HG03064 (cell line): Measurements from ENCODE around the gene TIGAR.

Experiments
- ATAC-seq: cut with Tn5 transposase; IDR thresholded peaks from one replicate; pipeline ENCODE4 v1.9.1; 2021; ENCODE audit warnings: low read depth; ENCODE audit not compliant: unreplicated experiment

TIGAR gene

DNA sequence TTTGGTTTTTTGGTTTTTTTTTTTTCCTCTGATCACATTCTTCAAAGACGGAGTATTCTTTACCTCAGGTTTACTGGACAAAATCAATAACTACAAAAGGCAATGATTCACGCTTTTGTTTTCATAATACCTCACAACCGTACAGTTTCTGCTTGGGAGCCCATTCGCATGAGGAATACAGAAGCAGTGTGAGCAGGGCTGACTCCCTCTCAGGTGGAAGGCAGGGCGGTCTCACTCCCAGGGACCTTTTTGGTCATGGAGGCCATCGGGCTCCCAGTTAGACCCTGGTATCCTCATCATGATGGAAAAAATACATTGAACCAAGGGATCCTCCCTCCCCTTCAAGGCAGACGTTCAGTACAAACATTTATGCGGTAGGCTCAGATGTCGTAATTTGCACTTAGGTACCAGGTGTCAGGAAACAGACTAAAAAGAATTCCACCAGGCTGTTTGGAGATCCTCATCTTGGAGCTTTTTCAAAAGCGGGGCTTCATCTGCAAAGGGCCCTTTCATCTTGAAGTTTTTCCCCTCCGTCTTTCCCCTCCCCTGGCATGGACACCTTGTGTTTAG is 19.0 kb upstream of the TIGAR start:
- ATAC-seq = no peak

DNA sequence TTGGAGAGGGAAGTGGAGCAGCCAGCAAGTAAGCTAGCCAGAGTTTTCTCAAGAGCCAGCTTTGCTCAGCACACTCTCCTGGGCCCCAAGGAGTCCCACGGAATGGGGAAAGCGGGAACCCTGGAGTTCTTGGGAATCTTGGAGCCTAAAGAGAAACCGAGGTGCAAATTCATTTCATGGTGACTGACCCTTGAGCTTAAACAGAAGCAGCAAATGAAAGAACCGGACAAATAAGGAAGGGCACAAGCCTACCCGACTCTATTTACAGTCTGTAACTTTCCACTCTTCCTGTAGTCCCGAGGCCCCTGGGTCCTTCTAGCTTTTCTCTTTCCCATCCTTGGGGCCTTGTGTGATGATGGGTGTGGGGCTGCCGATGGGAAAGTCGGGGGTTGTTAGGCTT is 18.1 kb upstream of the TIGAR start:
- no peak for ATAC-seq

DNA sequence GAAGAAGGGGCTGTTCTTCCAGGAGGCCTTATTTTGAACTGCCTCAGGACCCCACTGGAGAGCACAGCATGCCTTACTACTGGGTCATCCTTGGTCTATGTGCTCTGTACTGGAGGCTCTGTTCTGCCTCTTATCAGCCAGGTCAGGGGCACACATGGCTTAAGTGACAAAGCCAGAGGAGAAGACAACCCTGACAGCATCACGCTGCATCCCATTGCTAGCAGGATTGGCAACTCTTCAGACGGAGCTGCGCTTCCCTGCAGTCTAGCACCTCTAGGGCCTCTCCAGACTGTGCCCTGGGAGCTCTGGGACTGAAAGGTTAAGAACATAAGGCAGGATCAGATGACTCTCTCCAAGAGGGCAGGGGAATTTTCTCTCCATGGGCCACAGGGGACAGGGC is 17.3 kb upstream of the TIGAR start:
- no peak for ATAC-seq

DNA sequence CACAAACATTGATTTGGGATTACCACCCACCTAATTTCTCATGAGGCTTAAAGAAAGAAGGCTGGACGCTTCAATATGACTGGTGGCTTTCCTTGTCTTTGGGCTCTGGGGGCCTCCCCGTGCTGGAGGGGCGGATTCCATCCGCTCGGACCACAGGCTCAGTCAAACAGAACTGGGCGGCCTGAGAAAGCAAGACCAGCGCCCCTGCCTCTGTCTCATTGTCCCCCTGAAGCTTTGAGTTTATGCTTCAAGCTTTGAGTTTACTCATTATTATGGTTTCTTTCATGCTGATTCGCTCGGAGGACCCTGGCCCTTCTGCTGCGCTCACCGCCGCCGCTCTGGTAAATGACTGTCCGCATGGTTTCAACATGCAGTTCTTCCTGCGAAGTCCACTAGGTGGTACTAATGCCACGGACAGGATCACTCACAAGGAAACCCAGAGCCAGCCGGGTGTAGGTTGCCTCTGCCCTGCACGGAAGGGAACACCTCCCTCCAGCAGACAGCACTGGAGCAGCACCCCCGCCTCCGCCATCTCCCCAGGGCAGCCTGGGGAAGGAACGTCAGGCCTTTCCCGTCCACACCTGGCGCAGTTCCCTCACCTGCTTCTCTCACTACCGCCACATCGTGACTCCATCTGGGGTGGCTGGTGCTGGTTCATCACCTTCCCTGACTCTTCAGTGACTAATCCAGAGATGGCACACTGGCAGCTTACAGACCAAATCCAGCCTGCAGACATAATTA is 13.2 kb upstream of the TIGAR start:
- no peak for ATAC-seq

DNA sequence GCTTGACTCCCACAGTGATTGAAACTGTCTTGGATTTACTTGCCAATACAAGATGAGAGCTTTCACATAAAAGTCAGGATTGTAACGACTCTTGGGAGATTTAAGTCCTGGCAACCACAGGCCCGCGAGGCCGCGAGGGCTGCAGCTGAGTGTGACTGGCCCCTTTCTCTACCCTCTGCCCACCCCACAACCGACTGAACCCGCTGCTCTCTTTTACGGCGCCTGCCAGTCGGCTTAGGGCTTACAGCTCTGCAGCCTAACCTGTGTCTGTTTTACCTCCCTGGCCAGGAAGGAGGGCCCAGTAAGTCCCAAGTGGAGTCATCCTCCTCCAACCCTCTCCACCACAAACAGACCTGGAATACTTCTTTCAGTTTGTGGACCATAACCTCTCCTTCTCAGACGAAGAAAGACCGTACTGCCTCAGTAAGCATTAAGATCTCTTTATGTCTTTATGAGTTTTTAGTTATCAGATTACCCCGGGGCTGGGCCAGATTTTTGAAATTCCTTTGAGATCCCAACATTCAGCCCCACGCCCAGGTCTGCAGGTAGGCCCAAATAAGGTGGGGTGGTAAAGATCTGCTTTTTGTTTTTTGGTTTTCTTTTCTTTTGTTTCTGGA is 12.6 kb upstream of the TIGAR start:
- ATAC-seq = no peak

DNA sequence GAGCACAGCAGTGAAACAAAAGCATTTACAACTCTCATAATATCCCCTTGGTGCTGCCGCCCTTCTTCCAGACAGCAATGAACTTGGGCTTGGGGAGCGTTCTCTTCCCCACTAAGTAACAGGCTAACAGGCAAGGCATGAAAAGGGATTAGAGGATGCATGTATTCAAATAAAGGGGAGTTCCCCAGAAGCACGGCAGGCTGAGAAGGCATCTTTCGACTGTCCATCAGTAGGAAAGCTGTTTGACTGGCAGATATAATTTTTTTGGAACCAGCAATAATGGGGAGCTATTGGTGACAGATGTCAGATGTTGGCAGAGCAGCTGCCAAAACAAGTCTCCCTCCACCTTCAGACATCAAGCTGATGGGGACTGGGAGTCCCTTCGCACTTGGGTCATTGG is 9.2 kb upstream of the TIGAR start:
- ATAC-seq = no peak

DNA sequence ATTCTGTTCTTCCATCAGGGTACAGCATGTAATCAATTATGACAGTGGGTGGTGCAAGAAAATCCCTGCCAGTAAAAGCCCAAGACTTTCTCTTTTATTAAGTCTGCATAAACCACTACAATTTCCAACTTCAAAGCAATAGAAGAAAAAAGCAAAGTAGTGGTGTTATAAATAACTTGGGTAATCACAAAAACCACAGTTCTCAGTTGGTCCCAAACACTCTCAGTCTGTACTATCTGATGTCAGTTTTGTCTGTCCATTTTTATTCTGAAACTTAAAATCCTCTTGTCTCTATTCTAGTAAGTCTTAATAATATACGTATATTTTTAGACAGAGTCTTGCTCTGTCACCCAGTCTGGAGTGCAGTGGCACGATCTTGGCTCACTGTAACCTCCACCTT is 8.8 kb upstream of the TIGAR start:
- ATAC-seq = no peak

DNA sequence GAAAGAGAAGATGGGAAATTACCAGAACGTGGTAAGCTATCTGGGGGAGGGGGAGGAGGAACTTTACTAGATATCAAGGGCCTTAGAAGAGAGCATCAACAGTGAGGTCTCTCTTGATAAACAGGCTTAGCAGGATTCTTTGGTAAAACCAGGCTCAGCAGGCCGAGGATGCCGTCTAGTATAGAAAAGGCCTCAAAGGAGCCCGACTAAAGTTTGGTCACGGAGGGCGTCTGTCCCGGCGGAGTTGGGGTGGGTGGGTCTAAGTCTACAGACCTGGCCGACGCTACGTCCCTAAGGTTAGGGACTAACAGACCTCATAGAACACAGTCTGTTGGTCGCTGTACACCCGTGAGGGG is 538 bp upstream of the TIGAR start:
- peak; percentile 35 for ATAC-seq

DNA sequence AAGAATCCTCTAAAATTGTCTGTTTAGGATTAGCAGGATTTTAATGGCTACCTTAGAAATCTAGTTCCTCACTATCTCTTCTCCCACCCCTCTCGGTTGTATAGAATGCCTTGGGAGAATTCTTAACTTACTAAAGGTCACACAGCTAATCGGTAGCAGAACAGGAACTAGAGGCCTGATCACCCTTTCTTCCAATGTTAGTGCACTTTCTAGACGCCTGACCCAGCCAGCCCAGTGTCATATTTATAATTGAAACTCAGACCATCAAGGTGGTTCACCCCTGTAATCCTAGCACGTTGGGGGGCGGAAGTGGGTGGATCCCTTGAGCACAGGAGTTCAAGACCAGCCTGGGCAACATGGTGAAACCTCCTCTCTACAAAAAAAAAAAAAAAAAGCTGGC is 1.7 kb downstream of the TIGAR start:
- no peak for ATAC-seq

DNA sequence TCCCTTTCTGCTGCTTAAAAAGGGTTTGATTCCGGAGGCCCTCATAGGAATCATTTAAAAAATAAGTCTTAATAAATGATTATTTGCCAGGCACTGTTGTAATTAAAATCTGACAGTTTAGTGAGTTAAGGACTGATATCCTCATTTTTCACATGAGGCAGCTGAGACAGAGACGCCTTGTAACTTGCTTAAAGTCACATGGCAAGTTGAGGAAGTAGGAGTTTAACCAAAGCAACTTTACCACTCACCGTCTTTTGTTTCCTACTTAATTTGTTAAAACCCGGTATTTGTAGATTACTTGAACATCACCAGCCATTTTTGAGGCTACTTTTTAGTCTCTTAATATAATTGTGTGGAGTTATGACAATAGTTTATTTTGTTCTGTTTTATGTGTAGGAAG is 2.4 kb downstream of the TIGAR start:
- no peak for ATAC-seq

DNA sequence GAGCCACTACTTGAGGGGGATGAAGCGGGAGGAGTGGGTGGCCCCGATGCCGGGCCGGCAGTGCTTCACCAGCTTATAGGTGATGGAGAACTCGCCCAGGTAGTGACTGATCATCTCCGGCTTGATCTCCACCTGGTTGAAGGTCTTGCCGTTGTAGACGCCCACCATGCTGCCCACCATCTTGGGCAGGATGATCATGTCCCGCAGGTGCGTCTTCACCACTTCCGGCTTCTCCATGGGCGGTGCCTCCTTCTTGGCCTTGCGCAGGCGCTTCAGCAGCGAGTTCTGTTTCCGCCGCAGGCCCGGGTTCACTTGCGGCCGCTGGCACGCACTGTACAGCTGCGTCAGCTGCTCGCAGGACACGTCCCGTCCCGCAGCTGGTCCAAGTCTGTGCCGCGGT is 3.4 kb downstream of the TIGAR start:
- ATAC-seq = no peak

DNA sequence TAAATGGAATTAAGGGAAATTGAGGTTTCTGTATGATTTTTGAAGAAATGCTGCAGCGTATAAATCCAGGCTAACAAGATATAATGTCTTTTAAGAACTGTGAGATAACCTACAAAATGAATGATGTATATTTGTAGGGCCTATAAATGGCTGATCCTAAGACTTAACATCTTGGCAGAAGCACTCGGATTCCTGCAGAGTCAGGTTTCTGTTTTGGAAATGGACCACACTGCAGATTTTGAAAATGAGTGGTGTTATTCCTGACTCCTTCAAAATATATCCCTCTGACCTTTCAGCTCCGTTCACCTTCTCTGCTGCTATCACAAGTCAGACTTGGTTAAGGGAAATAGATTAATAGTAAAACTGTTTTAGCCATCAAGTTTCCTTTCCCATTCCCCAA is 5.0 kb downstream of the TIGAR start:
- no peak for ATAC-seq

DNA sequence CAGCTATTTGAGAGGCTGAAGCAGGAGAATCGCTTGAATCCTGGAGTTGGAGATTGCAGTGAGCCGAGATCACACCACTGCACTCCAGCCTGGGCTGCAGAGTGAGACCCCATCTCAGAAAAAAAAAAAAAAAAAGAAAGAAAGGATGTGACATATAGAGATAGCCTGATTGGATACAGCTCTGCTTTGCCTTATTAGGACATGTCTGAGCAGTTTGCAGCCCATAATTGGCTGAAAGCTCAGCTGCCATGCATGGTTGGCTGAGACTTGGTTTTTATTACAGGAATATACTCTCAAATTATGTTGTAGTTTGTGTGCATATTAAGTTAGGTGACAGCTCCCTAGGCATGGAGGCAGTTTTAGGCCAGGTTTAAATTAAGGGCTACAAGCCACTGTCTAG is 6.3 kb downstream of the TIGAR start:
- ATAC-seq = no peak

DNA sequence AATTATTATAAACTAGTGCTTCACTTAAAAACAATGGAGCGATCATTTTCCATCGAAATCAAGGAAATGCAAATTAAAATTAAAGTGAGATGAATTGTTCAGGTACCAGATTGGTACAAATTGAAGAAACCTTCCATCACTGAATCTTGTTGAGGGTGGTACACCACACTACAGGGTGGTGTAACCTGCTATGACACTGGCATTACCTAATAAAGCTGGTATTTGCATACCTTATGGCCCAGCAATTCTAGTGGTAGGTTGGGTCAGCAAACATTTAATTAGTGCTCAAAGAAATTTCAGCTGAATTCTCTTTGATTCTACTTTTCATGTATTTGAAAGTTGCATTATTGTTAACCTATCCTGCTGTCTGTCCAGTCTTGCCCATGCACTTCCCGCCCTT is 9.2 kb downstream of the TIGAR start:
- no peak for ATAC-seq

DNA sequence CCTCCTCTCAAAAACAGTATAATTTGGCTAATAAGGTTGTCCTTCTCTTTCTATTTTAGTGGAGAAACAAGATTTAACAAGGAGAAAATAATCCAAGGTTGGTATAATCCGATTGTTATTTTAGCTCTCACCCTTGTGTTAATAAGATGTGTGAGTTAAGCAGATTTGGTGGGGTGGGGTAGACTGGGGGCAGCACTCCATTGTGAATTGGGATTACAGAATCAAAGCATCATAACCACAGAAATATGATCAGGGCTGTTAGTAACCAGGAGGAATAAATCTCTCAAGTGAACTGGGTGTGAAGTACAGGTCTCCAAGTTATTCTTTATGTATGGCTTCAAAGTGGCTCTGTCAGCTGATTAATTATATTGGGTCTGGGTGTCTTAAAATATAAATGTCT is 10.2 kb downstream of the TIGAR start:
- no peak for ATAC-seq

DNA sequence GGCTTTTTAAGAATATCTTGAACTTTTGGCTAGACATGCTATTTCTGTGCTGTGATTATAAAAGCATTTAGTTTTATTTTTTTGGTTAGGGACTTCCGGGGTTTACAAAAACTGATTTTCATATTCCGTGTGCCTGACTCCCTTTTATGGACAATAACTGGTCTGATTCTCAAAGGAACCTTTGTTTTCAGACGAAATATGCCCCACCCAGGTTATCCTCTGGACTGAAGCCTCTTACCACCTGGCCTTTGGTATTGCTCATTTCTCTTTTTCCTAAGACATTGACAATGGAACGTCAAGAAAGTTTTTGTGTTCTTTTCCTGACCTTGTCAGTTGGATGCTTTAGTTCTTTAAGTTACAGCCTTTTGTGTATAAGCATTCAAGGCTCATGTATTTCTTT is 10.8 kb downstream of the TIGAR start:
- ATAC-seq = no peak

DNA sequence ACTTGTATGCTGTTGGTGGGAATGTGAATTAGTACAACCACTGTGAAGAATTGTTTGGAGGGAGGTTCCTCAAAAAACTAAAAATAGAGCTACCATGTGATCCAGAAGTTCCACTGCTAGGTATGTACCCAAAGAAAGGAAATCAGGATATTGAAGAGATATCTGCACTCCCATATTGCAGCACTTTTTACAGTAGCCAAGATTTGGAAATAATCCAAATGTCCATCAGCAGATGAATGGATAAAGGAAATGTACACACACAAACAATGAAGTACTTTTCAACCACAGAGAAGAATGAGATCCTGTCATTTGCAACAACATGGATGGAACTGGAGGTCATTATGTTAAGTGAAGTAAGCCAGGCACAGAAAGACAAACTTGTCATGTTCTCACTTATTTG is 25.9 kb downstream of the TIGAR start:
- ATAC-seq = no peak

DNA sequence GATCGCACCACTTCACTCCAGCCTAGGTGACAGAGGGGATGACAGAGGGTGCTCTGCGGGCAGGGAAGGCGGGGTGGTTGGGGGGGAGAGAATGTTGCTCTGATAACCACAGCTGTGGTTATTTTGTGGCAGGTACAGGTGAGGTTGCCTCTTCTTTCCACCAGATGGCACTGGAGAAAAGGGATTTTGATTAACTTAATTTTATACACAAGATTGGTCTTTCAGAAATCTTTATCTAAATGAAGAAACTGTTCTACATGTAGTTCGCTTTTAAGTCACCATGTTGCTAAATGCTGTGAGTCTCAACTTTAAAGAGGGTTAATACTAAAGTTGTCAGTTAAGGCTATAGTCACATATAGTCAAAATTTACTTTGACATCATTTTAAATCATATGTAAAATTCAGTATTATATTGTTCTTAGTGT is 32.8 kb downstream of the TIGAR start:
- ATAC-seq = no peak

DNA sequence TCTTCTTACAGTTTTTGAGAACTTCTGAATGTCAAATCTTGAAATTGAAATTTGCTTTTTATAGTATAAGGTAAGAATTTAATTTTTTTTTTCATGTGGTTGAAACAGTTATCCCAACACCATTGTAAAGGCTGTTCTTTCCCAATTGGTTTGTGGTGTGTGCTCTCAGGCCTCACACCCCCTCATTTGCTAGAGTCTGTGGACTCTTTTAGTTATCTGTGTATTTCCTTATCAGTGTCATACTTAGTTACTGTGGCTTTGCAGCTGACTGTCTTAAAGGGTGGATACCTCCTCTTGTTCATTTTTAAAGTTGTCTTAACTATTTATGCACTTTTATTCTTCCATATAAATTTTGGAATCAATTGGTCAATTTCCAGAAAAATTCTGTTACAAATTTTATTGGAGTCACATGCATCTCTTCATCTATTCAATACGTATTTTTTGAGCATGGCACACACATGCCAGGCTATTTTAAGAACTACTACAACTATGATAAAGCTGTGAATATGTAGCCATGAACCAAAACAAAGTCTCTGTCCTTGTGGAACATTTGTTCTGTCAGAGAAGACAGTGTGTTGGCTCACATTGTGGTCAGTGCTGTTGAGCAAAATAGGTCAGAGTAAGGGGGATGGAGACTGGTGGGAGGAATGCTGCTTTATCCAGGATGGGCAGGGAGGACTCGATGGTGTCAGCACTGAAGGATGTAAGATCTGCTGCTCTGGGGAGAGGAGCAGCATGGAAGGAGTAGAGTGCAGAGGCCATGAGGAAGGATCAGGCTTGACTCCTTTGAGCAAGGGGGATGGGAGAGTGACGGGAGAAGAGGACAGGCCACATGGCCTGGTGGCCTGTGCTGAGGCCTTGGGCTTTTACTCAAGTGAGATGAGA is 34.4 kb downstream of the TIGAR start:
- ATAC-seq = no peak

DNA sequence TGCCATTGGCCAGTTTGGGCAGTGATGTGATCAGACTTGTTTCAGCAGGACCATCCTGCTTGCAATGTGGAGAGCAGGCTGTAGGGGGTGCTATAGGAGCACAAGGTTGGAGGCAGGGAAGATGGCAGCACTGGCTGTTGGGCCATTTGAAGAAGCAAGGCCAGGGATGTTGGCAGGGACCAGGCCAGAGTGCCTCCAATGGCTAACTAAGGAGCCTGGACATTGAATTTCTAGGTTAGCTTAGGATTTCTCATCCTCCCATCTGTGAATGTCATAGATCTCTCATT is 35.0 kb downstream of the TIGAR start:
- no peak for ATAC-seq

DNA sequence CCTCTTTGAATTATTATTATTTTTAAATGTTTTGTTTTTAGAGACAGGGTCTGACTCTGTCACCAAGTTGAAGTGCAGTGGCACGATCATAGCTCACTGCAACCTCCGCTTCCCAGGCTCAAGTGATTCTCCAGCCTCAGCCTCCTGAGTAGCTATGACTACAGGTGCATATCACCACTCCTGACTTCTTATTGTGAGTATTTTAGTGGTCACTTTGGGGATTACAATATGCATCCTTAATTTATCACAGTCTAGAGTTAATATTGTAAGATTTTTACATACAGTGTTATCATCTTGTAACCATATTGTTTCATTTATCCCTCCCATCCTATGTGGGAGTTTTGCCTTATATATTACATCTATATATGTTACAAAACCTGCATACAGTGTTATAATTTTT is 45.1 kb downstream of the TIGAR start:
- ATAC-seq = no peak

DNA sequence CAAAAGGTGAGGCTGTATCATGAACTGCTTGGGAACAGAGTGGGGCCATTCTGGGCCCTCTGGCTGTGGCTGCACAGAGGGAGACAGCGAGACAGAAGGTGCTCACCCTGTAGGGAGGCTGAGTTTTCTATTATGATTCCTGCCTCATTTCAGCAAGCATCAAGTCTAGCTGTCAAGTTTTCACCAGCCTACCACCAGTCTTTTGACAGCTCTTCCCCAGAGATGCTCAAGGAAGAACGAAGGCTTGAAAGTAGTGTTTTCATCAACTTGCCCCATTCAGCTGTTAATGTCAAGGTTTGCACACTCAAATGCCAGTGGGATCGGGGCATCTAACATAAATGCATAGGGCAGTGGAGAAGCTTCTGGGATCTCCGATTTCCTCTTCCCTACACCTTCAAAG is 48.5 kb downstream of the TIGAR start:
- ATAC-seq = no peak
